Pancreas (tissue), 10 donors: ENCODE results near the gene CDC26. TPM values are rescaled to one million over a fixed set of nuclear protein-coding genes. Genes with fewer than 3 reads are reported as not detected.
A peak's percentile ranks its signal among the peaks of the same experiment; 100 is the strongest.
"Not testable (repeated sequence)": the region's sequence is repeated elsewhere in the genome, so short reads cannot be mapped to it uniquely, and the experiment has no call there.

Experiments used
- ATAC-seq, 4 donors: fragments of 200-7000 bp; cut with Tn5 transposase; one replicate each; pipeline versions ENCODE4 v1.8.0 to v1.9.1; 2020; ENCODE audit warnings: mild to moderate bottlenecking in 4 of 4, moderate library complexity in 4 of 4
- DNase-seq, 6 donors: peaks; one replicate each; pipeline ENCODE4 v3.0.0-alpha.2; 2020
- FAIRE-seq: peaks from 2 replicates; lab custom pipeline; 2012; peaks lifted over from hg19 to GRCh38; lab: Jason Lieb, UNC
- H3K27ac ChIP-seq, 4 donors: fragments of 200-600 bp; sonication (generic); 1 replicate in 3 of 4; 2 replicates in 1 of 4; pipeline versions ENCODE4 v1.5.0 to v1.8.0; 2020
- H3K27me3 ChIP-seq, 4 donors: fragments of 200-600 bp; one replicate each; pipeline ENCODE4 v1.8.0; 2021
- H3K36me3 ChIP-seq, 3 donors: fragments of 200-600 bp; sonication (generic) in 1 of 3; one replicate each; pipeline versions ENCODE4 v1.5.0 to v1.8.0; 2020 to 2021
- H3K4me1 ChIP-seq, 3 donors: fragments of 200-600 bp; one replicate each; pipeline ENCODE4 v1.8.0; 2021
- H3K4me3 ChIP-seq, 4 donors: fragments of 200-600 bp; sonication (generic) in 2 of 4; one replicate each; pipeline versions ENCODE4 v1.5.0 to v1.8.0; 2020 to 2021
- H3K9me3 ChIP-seq, 4 donors: fragments of 200-600 bp; one replicate each; pipeline ENCODE4 v1.8.0; 2021
- CTCF ChIP-seq, 4 donors: fragments of 200-600 bp; sonication (generic) in 3 of 4; IDR thresholded peaks; one replicate each; pipeline versions ENCODE4 v1.5.0 to v1.8.0; 2021; ENCODE audit warnings: antibody characterized with exemption in 4 of 4
- WGBS, 2 donors: extraction: QIAGEN DNeasy Blood & Tissue Kit; methylation state at CpG; one replicate each; pipeline ENCODE4 v1.1.7; 2013; 5-methylcytosine and 5-hydroxymethylcytosine counted together
- intact Hi-C, 3 donors: fragments of 100-400 bp; cut with DNase I; formaldehyde crosslinking; loops; one replicate each; pipeline versions ENCODE4 v1.11.1 to v1.14.2; 2022
- polyA plus RNA-seq, 2 donors: library from polyadenylated mRNA; stranded (reverse); fragments of 200-250 nt; gene quantifications; one replicate each; pipeline ENCODE4 v1.2.3, GENCODE V29; 2013
- total RNA-seq, 6 donors: library from RNA; stranded (reverse); fragmentation: NEBNext Ultra II Directional in 4 of 6; extraction: Animal tissue kit (Norgen Biotek cat#: 25700) in 4 of 6; gene quantifications; one replicate each; pipeline versions ENCODE4 v1.2.1 to v1.2.4, GENCODE V29; 2021 to 2023
- donor health status: healthy with polysubstance abuse.
- donor health status: DM: no; HTN: no; CAD: no; lungs with moderate emphysema.
- donor health status: DM: no; HTN: no; CAD: no.
- donor health status: control.
- donor health status: control.
- donor health status: Bipolar disorder and iron deficiency.
- donor health status: DM: yes; HTN: yes; CAD: no.
- donor health status: DM: no; HTN: no; CAD: no.
- donor health status: DM: no; HTN: no; CAD: no.
- donor health status: DM: yes; HTN: yes; CAD: no.

The CDC26 gene
- total and polyA plus RNA-seq, 8 donors, result 7.4 to 30.1 (median 10.8) TPM

GRCh38 chr9:113258282-113258681, 17.1 kb downstream of the CDC26 start:
- ATAC-seq (peak in 2 of 4 donors; percentile 72 to 87), FAIRE-seq (no peak), DNase-seq (no peak)
- H3K27me3 ChIP-seq, result no peaks in the 10 kb centered on the region
- no peak overlapping the region for H3K4me3 ChIP-seq
- TF ChIP-seq CTCF (IDR thresholded peaks at IDR 0.05), result no peak
- peaks cover 6 to 11% (median 8%) of the 10 kb centered on the region in 3 donors for H3K4me1 ChIP-seq
- intact Hi-C loops, result no loop called here
- 11 to 16% methylated on average over 1 of the region's 1 CpG for WGBS, 2 donors
- H3K27ac ChIP-seq, result no peak overlapping the region
- H3K36me3 ChIP-seq, result peaks cover 0 to 22% (median 0%) of the 10 kb centered on the region in 3 donors
- no peaks in the 10 kb centered on the region for H3K9me3 ChIP-seq

- intact Hi-C loops, result no loop called here
- FAIRE-seq (no peak), DNase-seq (no peak), ATAC-seq (no peak)
- Histone ChIP-seq H3K27me3 (no peaks in the 10 kb centered on the region), H3K4me1 (peaks cover 6 to 11% (median 8%) of the 10 kb centered on the region in 3 donors), H3K4me3 (no peak overlapping the region), H3K9me3 (no peaks in the 10 kb centered on the region), H3K36me3 (peaks cover 0 to 22% (median 0%) of the 10 kb centered on the region in 3 donors), H3K27ac (no peak overlapping the region)
- no peak for TF ChIP-seq CTCF (IDR thresholded peaks at IDR 0.05)
- 93 to 96% methylated on average over 3 of the region's 3 CpGs for WGBS, 2 donors
Observed at GRCh38 chr9:113257863-113258262, 17.5 kb downstream of the CDC26 start.

GRCh38 chr9:113255438-113255837, 19.9 kb downstream of the CDC26 start:
- Histone ChIP-seq H3K27ac (no peak overlapping the region), H3K4me3 (no peak overlapping the region), H3K9me3 (no peaks in the 10 kb centered on the region), H3K36me3 (peaks cover 0 to 15% (median 0%) of the 10 kb centered on the region in 3 donors), H3K27me3 (no peaks in the 10 kb centered on the region), H3K4me1 (peaks cover 6 to 11% (median 8%) of the 10 kb centered on the region in 3 donors)
- DNase-seq, result no peak
- intact Hi-C loops, result no loop called here
- ATAC-seq, result peak in 1 of 4 donors; percentile 35
- no peak for FAIRE-seq
- 96% methylated on average over 6 of the region's 6 CpGs for WGBS, 2 donors
- TF ChIP-seq CTCF (IDR thresholded peaks at IDR 0.05), result no peak

- intact Hi-C loops, result no loop called here
- Histone ChIP-seq H3K4me3 (no peak overlapping the region), H3K36me3 (peaks cover 0 to 11% (median 0%) of the 10 kb centered on the region in 3 donors), H3K9me3 (no peaks in the 10 kb centered on the region), H3K27me3 (no peaks in the 10 kb centered on the region), H3K27ac (no peak overlapping the region), H3K4me1 (peaks cover 6 to 11% (median 8%) of the 10 kb centered on the region in 3 donors)
- FAIRE-seq (no peak), DNase-seq (no peak), ATAC-seq (no peak)
- no peak for TF ChIP-seq CTCF (IDR thresholded peaks at IDR 0.05)
- 97 to 98% methylated on average over 1 of the region's 1 CpG for WGBS, 2 donors
Observed at GRCh38 chr9:113254991-113255390, 20.4 kb downstream of the CDC26 start.

- FAIRE-seq (no peak), ATAC-seq (no peak), DNase-seq (no peak)
- no peak for TF ChIP-seq CTCF (IDR thresholded peaks at IDR 0.05)
- intact Hi-C loops, result no loop called here
- Histone ChIP-seq H3K9me3 (no peaks in the 10 kb centered on the region), H3K36me3 (peaks cover 0 to 3% (median 0%) of the 10 kb centered on the region in 3 donors), H3K4me3 (no peak overlapping the region), H3K27ac (no peak overlapping the region), H3K4me1 (no peaks in the 10 kb centered on the region), H3K27me3 (no peaks in the 10 kb centered on the region)
- WGBS, 2 donors, result 93 to 95% methylated on average over 2 of the region's 2 CpGs
Observed at GRCh38 chr9:113250807-113251206, 24.6 kb downstream of the CDC26 start.

- H3K27ac ChIP-seq, H3K4me3 ChIP-seq, intact Hi-C loops, FAIRE-seq, H3K27me3 ChIP-seq, ATAC-seq, H3K9me3 ChIP-seq, H3K36me3 ChIP-seq, DNase-seq, H3K4me1 ChIP-seq: not testable (repeated sequence)
- 95 to 100% methylated on average over 2 of the region's 2 CpGs for WGBS, 2 donors
Observed at GRCh38 chr9:113249661-113250060, 25.7 kb downstream of the CDC26 start.
